HG02763 (cell line): ENCODE measurements around the gene ZBTB8A.
"Not testable (repeated sequence)": the region's sequence is repeated elsewhere in the genome, so short reads cannot be mapped to it uniquely, and the experiment has no call there.

ENCODE experiments used
- ATAC-seq: cut with Tn5 transposase; IDR thresholded peaks from one replicate; pipeline ENCODE4 v1.9.1; 2021; ENCODE audit warnings: mild to moderate bottlenecking, moderate library complexity; ENCODE audit not compliant: unreplicated experiment

ZBTB8A gene

DNA sequence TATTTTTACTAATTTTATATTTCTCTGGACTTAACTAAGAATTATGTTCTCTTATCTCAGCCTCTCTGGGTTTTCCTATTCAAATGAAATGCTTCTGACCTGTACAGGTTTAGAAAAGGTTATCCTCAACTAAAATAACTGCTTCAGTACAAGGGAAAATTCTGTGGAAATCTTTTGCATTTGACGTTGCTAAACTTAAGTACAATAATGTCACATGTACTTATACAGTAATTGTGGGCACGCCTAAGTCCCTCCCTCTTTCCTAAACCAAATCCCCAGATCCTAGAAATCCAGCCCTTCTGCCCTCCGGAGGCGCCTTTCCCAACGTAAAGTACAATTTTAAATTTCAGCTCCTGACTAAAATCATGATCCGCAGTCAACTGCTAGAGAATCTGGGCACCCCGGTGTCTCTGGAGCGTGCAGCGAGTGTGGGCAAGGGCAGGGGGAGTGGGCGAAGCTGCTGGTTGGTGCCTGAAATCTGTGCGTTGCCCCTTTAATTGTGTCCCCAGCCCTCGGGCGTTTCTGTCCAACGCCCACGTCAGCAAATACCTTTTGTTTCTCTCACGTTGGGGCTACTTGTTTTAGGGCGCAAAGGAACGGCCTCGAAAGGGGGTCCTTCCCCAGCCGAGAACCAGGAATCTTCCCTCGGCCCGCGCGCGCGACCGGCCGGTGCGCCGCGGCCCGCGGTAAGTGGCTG lies at the start of gene ZBTB8A:
ZBTB8A (plus strand) TSS at position 541 of the 697 bp plus-strand sequence. CDS start 53,505 bp downstream, outside the sequence.
- ATAC-seq: no peak

DNA sequence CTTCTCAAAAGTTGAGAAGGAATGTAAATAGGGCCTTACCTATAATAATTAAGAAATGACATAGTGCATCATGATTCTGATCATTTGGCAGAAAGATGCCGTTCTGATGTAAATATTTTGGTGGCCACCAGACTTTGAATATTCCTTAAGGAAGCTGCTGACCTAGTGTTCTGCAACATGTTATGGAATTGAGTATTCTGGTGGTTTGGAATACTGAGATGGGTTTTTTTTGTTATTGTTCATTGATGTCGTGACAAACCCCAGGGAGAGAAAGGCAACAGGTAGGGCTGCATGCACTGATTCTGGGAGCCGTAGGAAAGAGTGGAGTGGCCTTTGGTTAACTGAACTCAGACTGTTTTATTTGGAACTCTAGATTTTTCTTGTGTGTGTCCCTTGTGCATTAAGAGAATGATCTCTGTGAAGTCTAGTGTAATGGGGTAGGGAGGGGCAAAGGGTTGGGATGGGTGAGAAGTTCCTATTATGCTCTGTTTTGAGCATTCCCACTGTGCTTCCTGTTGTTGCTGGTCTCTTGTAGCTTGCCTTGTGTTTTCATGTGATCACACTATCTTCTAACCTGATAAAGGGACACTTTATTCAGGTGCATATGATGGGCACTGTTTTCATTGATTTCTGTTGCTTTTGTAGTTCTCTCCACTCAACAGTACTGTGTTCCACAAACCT lies 49.3 kb upstream of the ZBTB8A start:
- no peak for ATAC-seq

DNA sequence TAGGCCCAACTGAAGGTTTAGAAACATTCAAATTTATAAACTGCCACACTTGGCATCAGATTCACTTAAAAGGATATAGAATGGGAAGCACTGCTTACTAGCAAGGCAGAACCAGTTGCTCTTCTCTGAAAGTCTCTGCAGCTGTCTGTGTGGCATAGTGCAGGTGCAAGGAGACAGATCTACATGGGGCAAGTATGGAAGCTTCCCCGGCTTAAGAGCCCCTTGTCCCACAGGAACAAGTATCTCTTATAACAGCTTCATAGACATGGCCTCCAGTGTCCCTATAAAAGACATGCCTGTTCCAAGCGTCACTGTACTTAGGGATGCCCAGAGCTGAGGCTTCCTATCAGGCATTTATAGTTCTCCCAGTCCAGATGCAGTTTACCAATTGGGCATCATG lies 47.8 kb upstream of the ZBTB8A start:
- ATAC-seq: no peak

DNA sequence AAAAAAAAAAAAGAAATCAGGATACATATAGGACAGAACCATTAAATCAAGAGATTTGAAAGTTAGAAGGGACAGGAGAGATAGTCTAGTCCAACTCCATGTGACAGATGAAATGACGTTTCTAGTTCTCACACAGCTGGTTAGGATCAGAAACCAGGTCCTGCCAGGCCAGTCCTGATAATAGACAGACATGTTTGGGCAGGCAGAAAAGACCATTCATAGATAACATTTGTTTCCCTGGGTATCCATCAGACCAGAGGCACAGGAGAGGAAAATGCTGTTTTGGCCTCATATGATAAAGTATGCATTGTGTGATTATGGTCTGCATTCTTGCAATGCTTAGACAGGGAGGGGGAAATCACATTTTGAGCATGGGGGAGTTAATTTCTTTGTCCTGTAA lies 45.0 kb upstream of the ZBTB8A start:
- no peak for ATAC-seq

DNA sequence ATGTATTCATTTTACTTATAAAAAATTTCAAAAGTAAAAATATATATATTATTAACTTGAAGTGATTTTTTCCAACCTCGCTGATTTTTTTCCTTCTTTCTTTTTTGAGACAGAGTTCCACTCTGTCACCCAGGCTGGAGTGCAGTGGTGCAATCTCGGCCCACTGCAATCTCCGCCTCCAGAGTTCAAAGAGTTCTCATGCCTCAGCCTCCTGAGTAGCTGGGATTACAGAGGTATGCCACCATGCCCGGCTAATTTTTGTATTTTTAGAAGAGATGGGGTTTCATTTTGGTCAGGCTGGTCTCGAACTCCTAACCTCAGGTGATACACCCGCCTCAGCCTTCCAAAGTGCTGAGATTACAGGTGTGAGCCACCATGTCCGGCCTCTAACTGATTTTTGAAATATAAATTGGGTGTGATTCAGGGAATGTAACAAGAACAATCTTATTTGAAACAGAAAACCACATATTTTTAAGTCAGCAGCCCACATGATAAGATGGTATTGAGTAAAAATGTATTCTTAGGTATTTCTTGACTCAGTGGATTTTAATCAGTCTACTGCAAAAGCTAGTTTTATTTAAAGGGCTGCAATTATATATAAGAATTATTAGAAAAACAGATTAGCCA lies 44.4 kb upstream of the ZBTB8A start:
- ATAC-seq: no peak

DNA sequence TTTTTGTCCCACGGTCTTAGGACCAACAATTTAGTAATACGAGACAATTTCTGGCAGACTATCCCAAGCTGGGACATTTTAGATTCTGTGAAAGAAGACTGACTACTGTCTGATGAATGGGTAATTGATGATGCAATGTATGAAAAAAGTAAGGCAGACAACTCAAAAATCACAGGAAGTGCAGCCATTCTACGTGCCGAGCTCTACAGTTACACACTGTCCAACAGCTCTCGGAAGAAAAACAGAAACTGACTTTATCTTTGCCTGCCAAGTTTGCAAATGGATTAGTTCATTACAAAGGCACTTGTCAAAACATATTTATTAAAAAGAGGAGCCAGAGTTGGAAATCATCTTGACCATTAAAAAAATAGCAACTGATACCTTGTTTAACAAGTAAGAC lies 43.1 kb upstream of the ZBTB8A start:
- no peak for ATAC-seq

DNA sequence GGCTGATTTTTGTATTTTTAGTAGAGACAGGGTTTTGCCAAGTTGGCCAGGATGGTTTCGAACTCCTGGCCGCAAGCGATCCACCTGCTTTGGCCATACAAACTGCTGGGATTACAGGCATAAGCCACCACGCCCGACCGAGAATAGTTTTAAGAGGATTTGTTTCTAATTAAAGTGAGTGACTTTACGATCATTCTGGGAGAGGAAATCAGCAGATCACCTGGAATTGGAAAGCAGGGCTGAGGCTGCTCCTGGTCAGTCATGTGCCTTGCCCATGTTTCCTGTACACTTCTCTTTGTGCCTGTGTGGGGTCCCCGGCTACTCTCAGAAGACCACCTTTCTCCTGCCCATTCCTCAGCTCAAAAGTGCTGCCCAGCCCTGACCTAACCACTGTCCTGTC lies 40.5 kb upstream of the ZBTB8A start:
- ATAC-seq: no peak

DNA sequence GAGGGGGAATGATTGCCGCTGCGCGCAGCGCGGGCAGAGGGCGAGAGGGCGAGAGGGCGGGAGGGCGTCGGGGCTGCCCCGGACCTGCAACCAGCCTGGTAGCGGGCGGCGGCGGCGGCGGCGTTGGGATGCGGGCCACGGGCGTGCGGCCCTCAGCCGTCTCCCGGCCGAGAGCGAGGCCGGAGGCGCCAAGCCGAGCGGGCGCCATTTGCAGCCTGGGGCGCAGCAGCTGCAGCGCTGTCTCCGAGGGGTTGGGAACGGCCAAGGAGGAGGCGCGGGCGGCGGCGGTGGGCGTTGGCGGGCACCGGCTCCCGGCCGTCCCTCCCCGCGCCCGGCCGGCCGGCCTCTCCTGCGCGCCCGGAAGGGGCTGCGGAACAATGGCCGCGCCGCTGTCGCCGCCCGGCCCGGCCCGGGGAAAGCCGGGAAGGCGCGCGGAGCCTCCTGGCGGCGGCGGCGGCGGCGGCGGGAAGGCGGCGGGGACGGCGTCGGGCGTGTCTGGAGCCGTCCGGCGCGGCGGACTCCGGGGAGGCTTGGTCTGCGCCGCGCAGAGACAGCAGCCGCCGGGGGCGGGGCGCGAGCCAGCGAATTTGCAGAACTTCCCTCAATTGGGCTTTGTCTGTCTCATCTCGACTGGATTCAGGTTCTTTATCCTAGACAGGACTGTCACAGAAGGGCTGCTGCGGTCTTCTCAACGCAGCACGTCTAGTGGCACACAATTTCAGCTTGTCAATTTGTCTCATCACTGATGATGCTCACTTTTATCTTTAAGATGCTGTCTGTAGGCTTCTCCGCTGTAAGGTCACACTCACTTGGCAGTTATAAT lies 38.6 kb upstream of the ZBTB8A start:
- ATAC-seq: no peak

DNA sequence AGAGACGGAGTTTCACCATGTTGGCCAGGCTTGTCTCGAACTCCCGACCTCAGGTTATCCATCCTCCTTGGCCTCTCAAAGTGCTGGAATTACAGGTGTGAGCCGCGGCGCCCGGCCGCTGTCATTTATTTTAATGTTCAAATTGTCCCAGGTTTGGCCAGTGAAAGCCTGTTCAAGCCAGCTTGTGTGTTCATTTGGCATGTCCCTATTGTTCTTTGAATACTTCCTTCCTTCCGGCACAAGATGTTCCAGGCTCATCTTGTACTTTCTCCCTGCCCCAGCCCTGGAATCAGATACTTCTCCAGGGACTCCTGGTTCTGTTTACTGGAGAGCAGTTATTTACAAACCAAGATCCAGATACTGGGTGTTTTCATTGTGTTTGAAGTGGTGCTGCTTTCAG lies 37.4 kb upstream of the ZBTB8A start:
- no peak for ATAC-seq

DNA sequence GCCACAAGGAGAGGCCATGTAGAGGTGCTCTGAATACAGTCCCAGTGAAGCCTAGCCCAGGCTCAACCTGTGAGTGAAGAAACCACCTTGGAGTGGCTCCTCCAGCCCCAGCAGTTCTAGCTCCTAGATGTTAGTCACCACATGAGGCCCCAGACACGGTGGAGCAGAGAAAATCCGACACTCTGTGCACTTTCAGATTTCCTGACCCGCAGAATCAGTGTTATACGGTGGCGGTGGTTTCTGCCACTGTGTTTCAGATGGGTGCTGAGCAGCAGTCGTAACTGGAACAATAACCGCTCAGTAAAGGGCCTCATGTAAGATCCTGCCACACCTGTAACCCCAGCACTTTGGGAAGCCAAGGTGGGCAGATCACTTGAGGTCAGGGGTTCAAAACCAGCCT lies 36.1 kb upstream of the ZBTB8A start:
- no peak for ATAC-seq

DNA sequence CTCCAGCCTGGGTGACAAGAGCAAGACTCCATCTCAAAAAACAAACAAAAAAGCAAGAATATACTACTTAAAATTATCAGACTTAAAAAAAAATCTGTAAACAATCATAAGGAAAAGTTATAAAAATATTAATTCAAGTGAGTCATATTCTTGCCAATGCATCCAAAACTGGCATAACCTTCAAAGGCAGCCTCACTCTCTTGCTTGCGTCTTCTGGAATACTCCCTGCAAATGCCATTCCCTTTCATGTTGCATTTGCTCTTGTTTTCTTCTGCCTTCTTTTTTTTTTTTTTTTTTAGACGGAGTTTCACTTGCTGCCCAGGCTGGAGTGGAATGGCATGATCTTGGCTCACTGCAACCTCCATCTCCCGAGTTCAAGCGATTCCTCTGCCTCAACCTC lies 32.2 kb upstream of the ZBTB8A start:
- no peak for ATAC-seq

DNA sequence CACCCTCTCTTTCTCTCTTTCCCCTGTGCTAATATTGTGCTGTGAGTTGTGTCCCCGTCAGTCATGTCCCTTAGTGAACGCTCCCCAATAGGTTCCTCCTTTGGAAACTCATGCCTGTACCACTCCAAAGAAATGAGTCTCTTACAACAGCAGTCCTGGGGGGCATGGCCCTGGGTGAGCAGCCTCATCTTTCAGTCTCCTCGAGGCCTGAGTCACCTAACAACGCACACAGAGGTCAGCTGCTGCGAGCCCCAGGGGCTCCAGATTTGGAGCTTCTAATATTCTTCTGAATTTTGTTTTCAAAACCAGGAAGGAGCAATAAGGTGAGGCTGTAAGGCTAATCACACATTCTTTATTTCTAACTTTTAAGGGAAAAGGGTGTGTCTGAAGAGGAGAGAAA lies 30.5 kb upstream of the ZBTB8A start:
- ATAC-seq: no peak

DNA sequence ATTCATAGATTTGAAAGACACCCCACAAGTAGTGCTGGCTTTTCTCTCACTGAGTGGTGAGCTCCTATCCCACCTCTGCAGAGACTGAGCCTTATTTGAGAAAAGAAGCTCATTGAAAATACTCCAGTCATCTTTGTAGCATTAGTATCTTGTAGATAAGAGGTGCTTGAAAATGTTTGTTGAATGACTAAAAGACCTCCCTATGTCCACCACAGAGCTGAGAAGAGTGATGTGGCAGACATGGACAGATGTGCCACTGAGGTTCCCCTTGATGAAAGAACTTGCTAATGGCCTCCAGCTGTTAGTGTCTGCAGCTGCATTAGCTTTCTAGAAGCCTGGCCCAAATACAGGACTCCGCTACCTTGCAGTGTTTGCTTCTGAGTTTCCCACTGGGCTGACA lies 29.3 kb upstream of the ZBTB8A start:
- ATAC-seq: no peak

DNA sequence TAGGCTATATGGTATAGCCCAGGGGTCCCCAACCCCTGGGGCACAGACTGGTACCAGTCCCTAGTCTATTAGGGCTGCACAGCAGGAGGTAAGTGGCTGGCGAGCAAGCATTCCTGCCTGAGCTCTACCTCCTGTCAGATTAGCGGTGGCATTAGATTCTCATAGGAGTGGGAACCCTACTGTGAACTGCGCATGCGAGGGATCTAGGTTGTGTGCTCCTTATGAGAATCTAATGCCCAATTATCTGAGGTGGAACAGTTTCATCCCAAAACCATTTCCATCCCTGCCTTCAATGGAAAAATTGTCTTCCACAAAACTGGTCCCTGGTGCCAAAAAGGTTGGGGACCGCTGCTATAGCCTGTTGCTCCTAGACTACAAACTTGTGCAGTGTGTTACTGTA lies 22.8 kb upstream of the ZBTB8A start:
- ATAC-seq: no peak

DNA sequence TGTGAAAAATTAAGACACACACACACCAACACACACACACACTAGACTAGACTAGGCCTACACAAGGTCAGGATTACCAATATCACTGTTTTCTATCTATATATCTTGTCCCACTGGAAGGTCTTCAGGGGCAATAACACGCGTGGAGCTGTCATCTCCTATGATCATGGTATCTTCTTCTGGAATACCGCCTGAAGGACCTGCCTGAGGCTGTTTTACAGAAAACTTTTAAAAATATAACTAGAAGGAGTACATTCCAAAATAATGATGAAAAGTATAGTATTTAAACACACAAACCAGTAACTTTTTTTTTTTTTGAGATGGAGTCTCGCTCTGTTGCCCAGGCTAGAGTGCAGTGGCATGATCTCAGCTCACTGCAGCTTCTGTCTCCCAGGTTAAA lies 20.3 kb upstream of the ZBTB8A start:
- ATAC-seq: no peak

DNA sequence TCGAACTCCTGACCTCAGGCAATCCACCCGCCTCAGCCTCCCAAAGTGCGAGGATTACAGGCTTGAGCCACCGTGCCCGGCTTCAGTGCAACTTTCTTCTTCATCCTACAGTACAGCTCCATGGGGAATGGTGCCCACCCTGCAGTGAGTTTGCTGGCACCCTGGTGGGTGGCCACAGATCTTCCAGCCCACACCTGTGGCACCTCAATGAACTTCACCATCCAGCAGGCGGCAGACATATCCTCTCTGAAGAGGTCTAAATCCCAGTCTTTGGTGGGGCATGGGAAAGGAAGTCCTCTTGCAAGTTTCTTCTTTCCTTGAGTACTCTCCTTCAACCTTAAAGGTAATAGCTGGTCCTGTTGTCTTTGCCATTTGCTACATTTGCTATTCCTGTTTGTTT lies 18.1 kb upstream of the ZBTB8A start:
- ATAC-seq: no peak

DNA sequence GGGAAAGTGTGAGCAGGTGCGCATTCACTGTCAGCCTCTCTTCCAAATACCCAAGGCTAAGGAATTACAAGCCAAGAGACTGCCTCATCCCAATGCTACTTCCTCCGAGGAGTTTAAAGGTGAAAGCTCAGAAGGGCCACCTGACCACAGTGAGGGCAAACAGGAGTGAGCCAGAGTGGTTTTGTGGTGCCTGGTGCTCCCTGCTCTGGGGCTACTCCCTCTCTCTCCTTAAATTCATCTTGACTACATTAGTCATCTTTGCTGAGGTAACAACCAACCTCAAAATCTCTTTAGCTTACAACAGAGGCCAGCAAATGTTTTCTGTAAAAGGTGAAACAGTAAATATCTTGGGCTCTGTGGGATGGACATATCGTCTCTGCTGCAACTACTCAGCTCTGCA lies 14.2 kb upstream of the ZBTB8A start:
- no peak for ATAC-seq

DNA sequence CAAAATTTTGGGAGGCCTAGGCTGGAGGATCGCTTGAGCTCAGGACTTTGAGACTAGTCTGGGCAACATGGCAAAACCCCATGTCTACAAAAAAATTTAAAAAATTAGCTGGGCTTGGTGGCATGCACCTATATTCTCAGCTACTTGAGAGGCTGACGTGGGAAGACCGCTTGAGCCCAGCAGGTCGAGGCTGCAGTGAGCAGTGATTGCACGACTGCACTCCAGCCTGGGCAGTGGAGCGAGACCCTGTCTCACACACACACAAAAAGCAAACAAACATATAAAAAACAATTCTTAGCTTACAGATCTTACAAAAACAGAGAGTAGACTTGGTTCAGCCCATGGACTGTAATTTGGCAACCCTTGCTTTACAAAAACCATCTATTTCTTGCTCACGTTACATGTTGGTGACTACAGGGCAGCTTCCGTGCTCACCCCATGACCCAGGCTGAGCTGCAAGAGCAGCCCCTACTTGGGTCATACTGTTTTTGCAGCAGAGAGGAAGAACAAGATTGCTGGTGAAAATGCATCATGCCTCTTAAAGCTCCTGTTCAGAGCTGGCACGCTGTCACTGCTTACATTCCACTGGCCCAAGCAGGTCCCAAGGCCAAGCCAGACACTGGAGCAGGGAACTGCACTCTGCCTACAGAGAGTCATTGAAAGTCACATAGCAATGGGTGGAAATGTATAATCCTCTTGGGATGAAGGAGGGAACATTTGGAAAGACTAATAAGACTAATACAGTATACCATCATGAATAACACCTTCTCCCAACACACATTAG lies 13.4 kb upstream of the ZBTB8A start:
- ATAC-seq: no peak

DNA sequence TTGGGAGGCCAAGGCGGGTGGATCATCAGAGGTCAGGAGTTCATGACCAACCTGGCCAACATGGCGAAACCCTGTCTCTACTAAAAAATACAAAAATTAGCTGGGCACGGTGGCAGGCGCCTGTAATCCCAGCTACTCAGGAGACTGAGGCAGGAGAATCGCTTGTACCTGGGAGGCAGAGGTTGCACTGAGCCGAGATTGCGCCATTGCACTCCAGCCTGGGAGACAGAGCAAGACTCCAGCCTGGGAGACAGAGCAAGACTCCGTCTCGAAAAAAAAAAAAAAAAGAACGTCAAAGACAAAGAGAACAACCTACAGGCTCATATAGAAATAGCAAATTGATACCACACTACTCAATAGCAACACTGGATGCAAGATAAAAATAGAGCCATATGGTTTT lies 10.7 kb upstream of the ZBTB8A start:
- not testable (repeated sequence) for ATAC-seq

DNA sequence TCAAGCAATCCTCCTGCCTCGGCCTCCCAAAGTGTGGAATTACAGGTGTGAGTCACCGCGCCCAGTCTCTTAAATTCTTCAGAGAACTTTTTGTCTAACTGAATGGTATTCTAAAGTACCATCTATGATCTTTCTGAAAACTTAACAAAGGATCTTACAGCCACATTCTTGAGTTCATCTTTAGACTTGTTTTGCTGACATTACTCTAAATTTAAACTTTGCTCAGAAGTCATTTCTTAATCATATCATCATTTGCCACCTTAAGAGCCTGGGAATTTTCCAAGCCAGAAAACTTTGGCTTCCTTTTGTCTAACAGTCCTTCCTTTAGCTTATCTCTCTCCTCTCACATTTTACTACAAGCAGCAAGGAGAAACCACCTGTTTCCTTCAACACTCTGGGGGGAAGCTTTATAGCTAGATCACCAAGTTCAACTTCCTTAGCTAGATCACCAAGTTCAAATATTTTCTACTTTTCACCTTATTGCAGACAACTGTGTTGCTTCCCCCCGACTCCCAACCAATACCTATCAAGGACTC lies 5.4 kb upstream of the ZBTB8A start:
- no peak for ATAC-seq
